ENCODE data around the gene HNRNPA0.

The HNRNPA0 gene

DNA sequence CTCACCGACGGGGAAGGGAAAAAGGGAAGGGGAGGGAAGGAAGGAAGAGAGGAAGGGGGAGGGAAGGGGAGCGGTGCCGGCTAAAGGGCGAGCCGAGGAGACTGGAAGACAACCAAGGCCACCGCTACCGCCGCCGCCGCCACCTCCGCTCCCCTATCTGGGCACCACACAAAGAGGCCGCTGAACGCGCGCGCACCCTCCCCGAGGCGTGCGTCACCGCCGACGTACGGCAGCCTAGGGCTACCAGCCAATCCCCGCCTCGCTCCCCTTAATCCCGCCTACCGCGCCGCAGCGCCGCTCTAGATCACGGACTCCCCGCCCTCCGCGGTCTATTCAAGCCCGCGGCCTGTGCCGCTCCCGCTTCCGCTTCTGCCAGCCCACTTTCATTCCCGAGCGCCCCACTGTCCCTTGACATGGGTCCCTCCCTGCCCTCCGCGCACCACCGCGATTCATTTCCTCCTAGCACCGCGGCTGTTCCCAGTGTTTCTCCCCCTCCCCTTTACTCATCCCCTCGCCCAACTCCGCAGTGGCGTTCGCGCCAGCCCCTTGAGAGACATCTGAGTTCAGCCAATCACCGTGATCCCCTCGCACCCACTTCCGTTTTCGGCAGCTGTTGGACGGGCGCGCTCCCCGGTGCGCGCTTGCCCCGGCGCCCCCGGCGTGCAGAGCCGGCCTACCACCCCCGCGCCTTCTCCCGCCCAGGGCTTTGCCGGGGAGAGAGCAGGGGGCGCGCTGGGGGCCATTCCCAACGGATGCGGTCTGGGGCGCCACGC, at the start of gene HNRNPA0:
TSS of gene HNRNPA0 (minus strand) at position 176 of the 773 bp plus-strand sequence. CDS start 297 bp downstream, outside the sequence.
- H3K4me3 ChIP-seq (ENCODE audit: low read depth, low read length), result peak within 1 kb of the TSS; percentile 87
- ChIA-PET POLR2A (interaction anchor here (0.6 to 0.8 kb wide), 2 partner anchors 250 to 461 kb away, joined by 3 read pairs; no protein-coding TSS in a partner anchor), CTCF (interaction anchor here (0.7 to 2.0 kb wide), 5 partner anchors 13 to 282 kb away, joined by 3 to 17 read pairs (median 8); no protein-coding TSS in a partner anchor)
- TF ChIP-seq, protein P1, sequence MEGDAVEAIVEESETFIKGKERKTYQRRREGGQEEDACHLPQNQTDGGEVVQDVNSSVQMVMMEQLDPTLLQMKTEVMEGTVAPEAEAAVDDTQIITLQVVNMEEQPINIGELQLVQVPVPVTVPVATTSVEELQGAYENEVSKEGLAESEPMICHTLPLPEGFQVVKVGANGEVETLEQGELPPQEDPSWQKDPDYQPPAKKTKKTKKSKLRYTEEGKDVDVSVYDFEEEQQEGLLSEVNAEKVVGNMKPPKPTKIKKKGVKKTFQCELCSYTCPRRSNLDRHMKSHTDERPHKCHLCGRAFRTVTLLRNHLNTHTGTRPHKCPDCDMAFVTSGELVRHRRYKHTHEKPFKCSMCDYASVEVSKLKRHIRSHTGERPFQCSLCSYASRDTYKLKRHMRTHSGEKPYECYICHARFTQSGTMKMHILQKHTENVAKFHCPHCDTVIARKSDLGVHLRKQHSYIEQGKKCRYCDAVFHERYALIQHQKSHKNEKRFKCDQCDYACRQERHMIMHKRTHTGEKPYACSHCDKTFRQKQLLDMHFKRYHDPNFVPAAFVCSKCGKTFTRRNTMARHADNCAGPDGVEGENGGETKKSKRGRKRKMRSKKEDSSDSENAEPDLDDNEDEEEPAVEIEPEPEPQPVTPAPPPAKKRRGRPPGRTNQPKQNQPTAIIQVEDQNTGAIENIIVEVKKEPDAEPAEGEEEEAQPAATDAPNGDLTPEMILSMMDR (IDR thresholded peaks at IDR 0.05; ENCODE audit: insufficient read depth, low read length, missing control alignments), result no peak
- peak; percentile 78 for DNase-seq (ENCODE audit: low read depth, low spot score)

DNA sequence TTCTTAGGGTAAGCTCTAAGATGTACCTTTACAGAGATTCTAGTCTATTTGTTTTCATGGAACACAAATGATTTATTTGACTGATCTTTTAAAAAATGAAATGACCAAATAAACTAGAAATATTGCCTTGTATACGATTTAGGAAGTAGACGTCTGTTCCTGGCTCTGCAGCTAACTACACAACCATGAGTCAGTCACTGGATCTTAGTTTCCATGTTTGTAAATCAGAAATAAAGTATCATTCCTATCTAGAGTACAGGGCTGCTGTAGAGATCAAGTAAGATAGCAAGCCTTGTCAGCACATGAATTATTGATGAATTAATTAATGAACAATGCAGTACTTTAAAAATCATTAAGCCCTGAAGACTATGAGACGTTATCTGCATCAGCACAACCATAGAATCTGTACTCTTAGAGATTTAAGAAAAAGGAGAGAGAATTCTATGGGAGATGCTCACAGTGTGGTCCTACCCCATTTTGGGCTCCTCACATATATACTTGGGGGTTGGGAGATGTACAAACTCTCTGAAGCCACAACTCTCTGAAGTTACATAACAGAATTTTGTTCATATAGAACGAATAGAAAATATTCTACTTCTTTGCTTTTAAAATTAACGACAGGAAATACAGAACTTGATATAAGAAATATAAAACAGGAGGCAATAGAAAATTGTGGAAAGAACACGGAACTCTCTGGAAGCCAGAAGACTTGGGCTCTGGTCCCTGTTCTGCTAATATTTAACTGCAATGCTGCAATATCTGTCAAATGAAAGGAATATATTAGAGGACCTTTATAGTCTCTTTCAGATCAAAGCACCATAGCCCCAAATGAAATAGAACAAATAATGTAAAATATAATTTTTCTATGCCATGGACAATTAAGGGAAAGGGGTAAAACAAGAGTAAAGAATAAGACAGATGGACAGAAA, 48.4 kb upstream of the HNRNPA0 start:
- ChIA-PET POLR2A (no interaction called here), CTCF (interaction anchor here (1.6 to 5.6 kb wide), 4 partner anchors 14 to 267 kb away, joined by 4 to 45 read pairs (median 6); no protein-coding TSS in a partner anchor)
- TF ChIP-seq, protein P1 (IDR thresholded peaks at IDR 0.05; ENCODE audit: insufficient read depth, low read length, missing control alignments), result no peak
- no peak overlapping the region for H3K4me3 ChIP-seq (ENCODE audit: low read depth, low read length)
- DNase-seq (ENCODE audit: low read depth, low spot score), result no peak

DNA sequence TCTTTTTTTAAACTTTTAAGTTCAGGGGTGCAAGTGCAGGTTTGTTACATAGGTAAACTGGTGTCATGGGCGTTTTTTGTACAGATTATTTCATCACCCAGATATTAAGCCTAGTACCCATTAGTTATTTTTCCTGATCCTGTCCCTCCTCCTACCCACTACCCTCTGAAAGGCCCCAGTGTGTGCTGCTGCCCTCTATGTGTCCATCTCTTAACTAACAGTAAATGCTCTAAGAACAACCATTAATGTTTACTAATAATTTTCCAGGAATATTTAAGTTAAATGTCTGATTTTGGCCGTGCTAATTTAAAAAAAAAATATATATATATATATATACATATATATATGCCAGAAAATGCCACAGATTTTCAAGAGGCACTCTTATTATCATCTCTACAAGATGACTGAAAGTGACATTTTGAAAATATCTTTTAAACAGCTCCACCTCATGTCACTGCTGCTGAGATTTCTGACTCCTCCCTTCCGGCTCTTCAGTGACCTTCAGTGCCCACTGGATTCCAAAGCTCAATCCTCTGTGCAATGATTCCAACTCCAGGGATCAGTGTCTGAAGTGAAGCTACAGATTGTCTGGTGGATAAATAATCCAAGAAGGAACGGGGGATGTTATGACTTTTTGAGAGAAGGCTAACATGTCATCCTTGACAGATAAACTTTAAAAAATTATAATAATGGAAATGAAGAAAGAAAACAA, 46.7 kb upstream of the HNRNPA0 start:
- TF ChIP-seq, protein P1 (IDR thresholded peaks at IDR 0.05; ENCODE audit: insufficient read depth, low read length, missing control alignments), result no peak
- H3K4me3 ChIP-seq (ENCODE audit: low read depth, low read length), result no peak overlapping the region
- no peak for DNase-seq (ENCODE audit: low read depth, low spot score)
- ChIA-PET POLR2A (no interaction called here), CTCF (interaction anchor here (1.6 to 5.6 kb wide), 3 partner anchors 16 to 268 kb away, joined by 4 to 45 read pairs (median 5); no protein-coding TSS in a partner anchor)

DNA sequence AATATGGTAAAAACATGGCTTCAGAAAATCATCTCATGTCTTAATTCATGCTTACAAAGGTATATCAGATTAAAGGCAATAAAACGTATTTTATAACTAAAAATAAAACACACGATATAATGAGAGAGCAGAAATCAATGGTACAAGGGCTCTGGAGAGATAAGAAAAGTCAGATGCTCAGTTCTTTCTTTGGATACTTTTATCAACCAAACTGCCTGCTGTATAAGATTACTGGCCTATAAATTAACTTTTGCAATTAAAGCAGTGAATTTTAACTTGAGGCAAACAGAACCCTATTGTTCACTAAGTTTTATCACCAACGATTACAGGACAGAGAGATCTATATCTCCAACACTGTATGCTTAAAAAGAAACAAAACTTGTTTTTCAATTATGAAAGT, 42.1 kb upstream of the HNRNPA0 start:
- TF ChIP-seq, protein P1 (IDR thresholded peaks at IDR 0.05; ENCODE audit: insufficient read depth, low read length, missing control alignments), result no peak
- no peak for DNase-seq (ENCODE audit: low read depth, low spot score)
- ChIA-PET POLR2A (no interaction called here), CTCF (interaction anchor here (3.1 kb wide), 1 partner anchor 17 kb away, joined by 19 read pairs; no protein-coding TSS in a partner anchor)
- H3K4me3 ChIP-seq (ENCODE audit: low read depth, low read length), result no peak overlapping the region

DNA sequence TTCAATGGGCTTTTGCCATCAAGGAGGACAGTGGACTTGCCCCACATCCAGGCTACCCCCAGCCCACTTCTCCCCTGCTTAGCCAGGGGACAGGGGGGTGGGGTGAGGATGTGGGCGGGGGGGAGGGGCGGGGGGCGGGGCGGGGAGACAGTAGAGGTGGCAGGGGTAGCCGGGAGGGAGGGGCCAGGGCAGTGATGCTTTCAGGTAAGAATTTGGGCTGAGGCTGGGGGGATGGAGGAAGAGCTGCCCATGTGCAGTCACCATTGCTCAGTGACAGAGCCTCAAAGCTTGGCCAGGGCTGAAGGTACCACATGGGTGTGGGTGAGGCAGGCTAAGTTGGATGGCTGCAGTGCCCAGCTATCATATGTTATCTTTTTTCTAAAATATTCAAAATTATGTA, 40.7 kb upstream of the HNRNPA0 start:
- no peak for DNase-seq (ENCODE audit: low read depth, low spot score)
- no peak overlapping the region for H3K4me3 ChIP-seq (ENCODE audit: low read depth, low read length)
- ChIA-PET CTCF (interaction anchor here (3.1 kb wide), 1 partner anchor 16 kb away, joined by 19 read pairs; no protein-coding TSS in a partner anchor), POLR2A (no interaction called here)
- TF ChIP-seq, protein P1 (IDR thresholded peaks at IDR 0.05; ENCODE audit: insufficient read depth, low read length, missing control alignments), result no peak

Measured in AG04449 (cell line).